Measurements from ENCODE around the gene STK17B.
"Not testable (repeated sequence)": the region's sequence is repeated elsewhere in the genome, so short reads cannot be mapped to it uniquely, and the experiment has no call there.

The STK17B gene

GRCh38 chr2:196105951-196106350, 65.4 kb downstream of the STK17B start:
- no peak for DNase-seq

- no peak for DNase-seq
Observed at GRCh38 chr2:196104066-196104465, 67.3 kb downstream of the STK17B start.

- no peak for DNase-seq
Observed at GRCh38 chr2:196103626-196104025, 67.8 kb downstream of the STK17B start.

- DNase-seq = no peak
Observed at GRCh38 chr2:196101325-196101991, 69.9 kb downstream of the STK17B start.

GRCh38 chr2:196099916-196100315, 71.5 kb downstream of the STK17B start:
- no peak for DNase-seq

- no peak for DNase-seq
Observed at GRCh38 chr2:196097864-196098660, 73.3 kb downstream of the STK17B start.

- DNase-seq = no peak
Observed at GRCh38 chr2:196096982-196097745, 74.2 kb downstream of the STK17B start.

GRCh38 chr2:196096264-196096663, 75.1 kb downstream of the STK17B start:
- DNase-seq = no peak

- DNase-seq = not testable (repeated sequence)
Observed at GRCh38 chr2:196089448-196089847, 81.9 kb downstream of the STK17B start.

- DNase-seq = no peak
Observed at GRCh38 chr2:196088203-196088602, 83.2 kb downstream of the STK17B start.

GRCh38 chr2:196086517-196087368, 84.6 kb downstream of the STK17B start:
- DNase-seq = no peak

- DNase-seq = no peak
Observed at GRCh38 chr2:196083601-196084000, 87.8 kb downstream of the STK17B start.
